ENCODE data around the gene MLPH. TPM values are rescaled to one million over a fixed set of nuclear protein-coding genes. Genes with fewer than 3 reads are reported as not detected.
A peak's percentile ranks its signal among the peaks of the same experiment; 100 is the strongest.

Gene MLPH
- total and polyA plus RNA-seq, 2 of the 13 experiments (the other 11 are each of a cell fraction or from before 2014, with no cell fraction given): 0.12 TPM; not detected in 1

- no peak for TF ChIP-seq FUBP1 (CRISPR knock-in tag; IDR thresholded peaks at IDR 0.05; ENCODE audit: borderline replicate concordance)
- TF ChIP-seq HNRNPL (IDR thresholded peaks at IDR 0.05; ENCODE audit: low read depth, low read length): no peak
- TF ChIP-seq ZNF670 (CRISPR knock-in tag; IDR thresholded peaks at IDR 0.05; ENCODE audit: borderline replicate concordance): peak; percentile 37; the same call in 1 of the 2 replicates
- peak; percentile 30; the same call in 1 of the 2 replicates for TF ChIP-seq FOXC1 (CRISPR knock-in tag; IDR thresholded peaks at IDR 0.05; ENCODE audit: borderline replicate concordance)
- TF ChIP-seq EP300 (IDR thresholded peaks at IDR 0.05; ENCODE audit: low read depth in 2 of 2, low read length in 2 of 2): peak in 1 of 2 experiments; percentile 20; a peak in 1 of 4 replicates
- TF ChIP-seq EP300 (CRISPR knock-in tag; IDR thresholded peaks at IDR 0.05; ENCODE audit: borderline replicate concordance): no peak
- TF ChIP-seq MTA1 (CRISPR knock-in tag; IDR thresholded peaks at IDR 0.05; ENCODE audit: borderline replicate concordance): peak; percentile 90; the same call in 1 of the 2 replicates
- TF ChIP-seq CHCHD3 (CRISPR knock-in tag; IDR thresholded peaks at IDR 0.05): 0 out of 2 replicates have a peak, but pooled peaks have one; percentile 58
- 0 out of 2 replicates have a peak, but pooled peaks have one; percentile 35 for TF ChIP-seq ZNF816 (CRISPR knock-in tag; IDR thresholded peaks at IDR 0.05; ENCODE audit: borderline replicate concordance)
- peak; percentile 60; the same call in 1 of the 2 replicates for TF ChIP-seq FOXK1 (CRISPR knock-in tag; IDR thresholded peaks at IDR 0.05; ENCODE audit: borderline replicate concordance, low read depth)
- no peak for TF ChIP-seq GLI4 (CRISPR knock-in tag; IDR thresholded peaks at IDR 0.05; ENCODE audit: borderline replicate concordance)
- TF ChIP-seq ZNF747 (CRISPR knock-in tag; IDR thresholded peaks at IDR 0.05; ENCODE audit: borderline replicate concordance): peak; percentile 24
- peak; percentile 77; the same call in 1 of the 2 replicates for TF ChIP-seq WIZ (CRISPR knock-in tag; IDR thresholded peaks at IDR 0.05)
- 0 out of 2 replicates have a peak, but pooled peaks have one; percentile 7 for TF ChIP-seq HDAC2 (CRISPR knock-in tag; IDR thresholded peaks at IDR 0.05)
- TF ChIP-seq MBNL3 (CRISPR knock-in tag; conservative IDR thresholded peaks at IDR 0.05): no peak
- TF ChIP-seq NR3C1 (CRISPR knock-in tag; IDR thresholded peaks at IDR 0.05): no peak
- TF ChIP-seq ZIK1 (CRISPR knock-in tag; IDR thresholded peaks at IDR 0.05; ENCODE audit: borderline replicate concordance, low read depth): peak; percentile 80; the same call in 1 of the 2 replicates
- peak; percentile 60; the same call in 1 of the 2 replicates for TF ChIP-seq ZBED4 (CRISPR knock-in tag; IDR thresholded peaks at IDR 0.05; ENCODE audit: borderline replicate concordance)
- TF ChIP-seq ZBTB14 (CRISPR knock-in tag; IDR thresholded peaks at IDR 0.05): peak; percentile 64; the same call in 1 of the 2 replicates
- TF ChIP-seq ELF1 (CRISPR knock-in tag; IDR thresholded peaks at IDR 0.05): peak; percentile 31; the same call in 1 of the 2 replicates
- TF ChIP-seq ZFP1 (CRISPR knock-in tag; IDR thresholded peaks at IDR 0.05): no peak
- peak; percentile 76 for TF ChIP-seq HNRNPLL (IDR thresholded peaks at IDR 0.05; ENCODE audit: low read depth, low read length, poor library complexity, severe bottlenecking)
Observed at GRCh38 chr2:237474931-237475703, 11.9 kb upstream of the MLPH start (continued).
